GM12874 (cell line): ENCODE results near the gene RAB11FIP5.

Source experiments
- CTCF ChIP-seq: IDR thresholded peaks from 2 replicates; pipeline ENCODE4 v1.5.1; 2011; ENCODE audit warnings: low read depth, mild to moderate bottlenecking, control low read depth, low read length, moderate library complexity; ENCODE audit not compliant: insufficient read depth

The RAB11FIP5 gene

GRCh38 chr2:73112913-73113854 lies at the start of gene RAB11FIP5:
Gene RAB11FIP5 (minus strand): TSS chr2:73112948. CDS start chr2:73112777, 171 bp downstream.
- TF ChIP-seq CTCF = no peak

- TF ChIP-seq CTCF = peak; percentile 52
Observed at GRCh38 chr2:73156539-73157124, 43.9 kb upstream of the RAB11FIP5 start.

- TF ChIP-seq CTCF = no peak
Observed at GRCh38 chr2:73142937-73143336, 30.2 kb upstream of the RAB11FIP5 start.

- no peak for TF ChIP-seq CTCF
Observed at GRCh38 chr2:73141896-73142295, 29.1 kb upstream of the RAB11FIP5 start.

- TF ChIP-seq CTCF = no peak
Observed at GRCh38 chr2:73135236-73135635, 22.5 kb upstream of the RAB11FIP5 start.

GRCh38 chr2:73134471-73134870 lies 21.7 kb upstream of the RAB11FIP5 start:
- no peak for TF ChIP-seq CTCF

- TF ChIP-seq CTCF = no peak
Observed at GRCh38 chr2:73133566-73134197, 20.9 kb upstream of the RAB11FIP5 start.
